Activated CD8-positive, alpha-beta T cell treated with anti-CD3 and anti-CD28 coated beads for 36 hours (primary cell): ENCODE results near the gene HSPA8. TPM values are rescaled to one million over a fixed set of nuclear protein-coding genes. Genes with fewer than 3 reads are reported as not detected.
A peak's percentile ranks its signal among the peaks of the same experiment; 100 is the strongest.

Experiments
- ATAC-seq: fragments of 200-7000 bp; cut with Tn5 transposase; one replicate; pipeline ENCODE4 v1.10.0; 2021; ENCODE audit warnings: mild to moderate bottlenecking, moderate library complexity
- CTCF ChIA-PET: fragments of 350-600 bp; sonication (Branson Sonifier 250); formaldehyde crosslinking; loops from one replicate; lab custom pipeline; 2021; ENCODE audit warnings: antibody characterized with exemption; lab: Charles Lee
- POLR2A ChIA-PET: fragments of 350-600 bp; sonication (Branson Sonifier 250); formaldehyde crosslinking; loops from one replicate; lab custom pipeline; 2021; ENCODE audit warnings: antibody characterized with exemption; lab: Charles Lee
- DNase-seq: peaks from one replicate; pipeline ENCODE4 v3.0.0-alpha.2; 2020
- H3K27ac Mint-ChIP-seq: one replicate; pipeline ENCODE4 v1.8.0; 2021; ENCODE audit warnings: mild to moderate bottlenecking, mixed read lengths
- H3K27me3 Mint-ChIP-seq: one replicate; pipeline ENCODE4 v1.8.0; 2021; ENCODE audit warnings: mixed read lengths
- H3K36me3 Mint-ChIP-seq: one replicate; pipeline ENCODE4 v1.8.0; 2021; ENCODE audit warnings: low read depth, mixed read lengths
- H3K4me1 Mint-ChIP-seq: one replicate; pipeline ENCODE4 v1.8.0; 2021; ENCODE audit warnings: low read depth, mixed read lengths
- H3K4me3 Mint-ChIP-seq: one replicate; pipeline ENCODE4 v1.8.0; 2021; ENCODE audit warnings: mild to moderate bottlenecking, moderate library complexity, mixed read lengths
- H3K9me3 Mint-ChIP-seq: one replicate; pipeline ENCODE4 v1.8.0; 2021; ENCODE audit warnings: mixed read lengths
- intact Hi-C: fragments of 100-400 bp; cut with micrococcal nuclease; formaldehyde crosslinking; loops from one replicate; pipeline ENCODE4 v1.10.0; 2022
- total RNA-seq, 2 experiments: library from RNA; stranded (reverse); gene quantifications; one replicate each; pipeline ENCODE4 v1.2.3, GENCODE V29; 2021
- TF ChIP-seq, protein P1 (sequence below): fragments of 200-600 bp; IDR thresholded peaks from one replicate; pipeline ENCODE4 v1.8.0; 2022; ENCODE audit warnings: antibody characterized with exemption, mild to moderate bottlenecking

The HSPA8 gene
- total RNA-seq: 1,000 to 10,000 TPM; 2,808 to 2,816 TPM

DNA sequence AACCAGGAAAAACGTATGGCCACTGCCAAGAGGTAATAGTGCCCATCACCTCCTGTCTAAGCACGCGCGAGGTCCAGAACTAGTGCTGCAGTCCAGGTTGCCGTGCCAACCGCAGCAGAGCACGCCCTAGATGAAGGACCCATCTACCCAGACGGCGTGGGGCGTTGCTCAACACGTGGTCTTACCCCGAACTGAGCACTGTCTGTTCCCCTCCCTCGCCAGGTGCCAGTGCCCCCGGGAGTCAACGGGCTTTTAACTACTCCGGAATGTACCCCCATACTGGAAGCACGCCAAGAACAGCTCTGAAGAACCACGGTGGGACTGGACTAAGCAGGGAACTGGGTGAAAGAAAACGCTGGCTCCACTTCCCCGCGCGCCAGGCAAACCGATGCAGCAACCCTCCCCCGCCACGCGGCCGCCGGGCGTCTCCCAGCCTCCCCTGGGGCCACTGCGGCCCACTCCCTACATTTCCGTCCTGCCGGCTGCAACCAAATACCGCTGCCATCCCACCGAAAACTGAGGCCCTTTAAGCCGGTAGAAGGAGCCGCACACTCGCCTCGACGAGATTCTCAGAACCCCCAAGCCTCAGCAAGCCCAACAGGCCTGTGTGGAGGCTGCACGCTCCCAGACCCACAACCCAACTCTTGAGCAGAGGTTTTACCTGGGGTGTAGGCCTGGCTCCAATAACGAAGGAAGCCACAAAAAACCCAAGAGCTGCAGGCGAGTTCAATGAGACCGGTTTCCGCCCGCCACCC lies at the start of gene HSPA8:
Gene HSPA8 (minus strand): TSS at position 734 of the 755 bp plus-strand sequence. CDS start 812 bp downstream, outside the sequence.
- POLR2A ChIA-PET: interaction anchor here (0.7 to 12.2 kb wide), 20 partner anchors 4 to 442 kb away, joined by 3 to 178 read pairs (median 4); partner anchors contain the start of gene HSPA8

GRCh38 chr11:123111465-123111864 lies 49.5 kb upstream of the HSPA8 start:
- Mint-ChIP-seq H3K4me1 (peaks cover 3% of the 10 kb centered on the region), H3K36me3 (peaks cover 2% of the 10 kb centered on the region), H3K27me3 (no peaks in the 10 kb centered on the region), H3K4me3 (no peak overlapping the region), H3K27ac (no peak overlapping the region), H3K9me3 (peaks cover 7% of the 10 kb centered on the region)
- intact Hi-C loops: loop anchor here (1.0 kb wide), 1 partner anchor 136 kb away; no protein-coding TSS in a partner anchor
- TF ChIP-seq, protein P1, sequence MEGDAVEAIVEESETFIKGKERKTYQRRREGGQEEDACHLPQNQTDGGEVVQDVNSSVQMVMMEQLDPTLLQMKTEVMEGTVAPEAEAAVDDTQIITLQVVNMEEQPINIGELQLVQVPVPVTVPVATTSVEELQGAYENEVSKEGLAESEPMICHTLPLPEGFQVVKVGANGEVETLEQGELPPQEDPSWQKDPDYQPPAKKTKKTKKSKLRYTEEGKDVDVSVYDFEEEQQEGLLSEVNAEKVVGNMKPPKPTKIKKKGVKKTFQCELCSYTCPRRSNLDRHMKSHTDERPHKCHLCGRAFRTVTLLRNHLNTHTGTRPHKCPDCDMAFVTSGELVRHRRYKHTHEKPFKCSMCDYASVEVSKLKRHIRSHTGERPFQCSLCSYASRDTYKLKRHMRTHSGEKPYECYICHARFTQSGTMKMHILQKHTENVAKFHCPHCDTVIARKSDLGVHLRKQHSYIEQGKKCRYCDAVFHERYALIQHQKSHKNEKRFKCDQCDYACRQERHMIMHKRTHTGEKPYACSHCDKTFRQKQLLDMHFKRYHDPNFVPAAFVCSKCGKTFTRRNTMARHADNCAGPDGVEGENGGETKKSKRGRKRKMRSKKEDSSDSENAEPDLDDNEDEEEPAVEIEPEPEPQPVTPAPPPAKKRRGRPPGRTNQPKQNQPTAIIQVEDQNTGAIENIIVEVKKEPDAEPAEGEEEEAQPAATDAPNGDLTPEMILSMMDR: peak; percentile 85
- DNase-seq: no peak
- ChIA-PET POLR2A (interaction anchor here (1.1 to 1.2 kb wide), 2 partner anchors 51 to 134 kb away, joined by 3 to 4 read pairs; no protein-coding TSS in a partner anchor), CTCF (interaction anchor here (0.6 to 12.0 kb wide), 39 partner anchors 8 to 370 kb away, joined by 3 to 281 read pairs (median 5); no protein-coding TSS in a partner anchor)
- ATAC-seq: peak; percentile 47

More for the DNA sequence above, at the start of gene HSPA8:
- H3K4me1 Mint-ChIP-seq: peaks cover 39% of the 10 kb centered on the region
- H3K36me3 Mint-ChIP-seq: peaks cover 69% of the 10 kb centered on the region
- H3K9me3 Mint-ChIP-seq: no peaks in the 10 kb centered on the region
- no peaks in the 10 kb centered on the region for H3K27me3 Mint-ChIP-seq
- peak within 1 kb of the TSS; percentile 99 for H3K27ac Mint-ChIP-seq
- DNase-seq: peak; percentile 78
- CTCF ChIA-PET: interaction anchor here (0.8 to 1.4 kb wide), 3 partner anchors 12 to 42 kb away, joined by 3 to 5 read pairs (median 5); no protein-coding TSS in a partner anchor
- H3K4me3 Mint-ChIP-seq: peak within 1 kb of the TSS; percentile 97
- TF ChIP-seq, protein P1: no peak
- no peak for ATAC-seq
- intact Hi-C loops: no loop called here

DNA sequence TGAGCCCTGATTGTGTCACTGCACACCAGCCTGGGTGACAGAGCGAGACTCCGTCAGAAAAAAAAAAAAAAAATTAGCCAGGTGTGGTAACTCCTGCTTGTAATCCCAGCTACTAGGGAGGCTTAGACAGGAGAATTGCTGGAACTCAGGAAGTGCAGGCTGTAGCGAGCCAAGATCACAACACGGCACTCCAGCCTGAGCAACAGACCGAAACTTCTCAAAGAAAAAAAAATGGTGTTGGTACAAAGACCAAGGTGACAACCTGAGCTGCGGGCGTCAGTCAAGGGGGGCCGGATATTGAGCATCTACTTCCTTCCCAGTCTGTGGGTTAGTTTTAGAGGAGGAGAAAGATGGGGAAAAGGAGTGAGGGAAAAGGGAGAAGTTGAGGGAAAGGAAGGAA lies 48.5 kb upstream of the HSPA8 start:
- ChIA-PET POLR2A (interaction anchor here (0.8 to 1.3 kb wide), 5 partner anchors 32 to 137 kb away, joined by 3 to 5 read pairs (median 4); partner anchors contain the start of gene HSPA8), CTCF (interaction anchor here (0.7 to 12.0 kb wide), 31 partner anchors 7 to 376 kb away, joined by 3 to 281 read pairs (median 6); partner anchors contain the start of gene CLMP)
- Mint-ChIP-seq H3K4me3 (no peak overlapping the region), H3K9me3 (peaks cover under 1% of the 10 kb centered on the region), H3K27ac (peak overlapping the region; percentile 63), H3K27me3 (no peaks in the 10 kb centered on the region), H3K4me1 (peaks cover 3% of the 10 kb centered on the region), H3K36me3 (no peaks in the 10 kb centered on the region)
- TF ChIP-seq, protein P1: no peak
- intact Hi-C loops: no loop called here
- DNase-seq: no peak
- no peak for ATAC-seq

DNA sequence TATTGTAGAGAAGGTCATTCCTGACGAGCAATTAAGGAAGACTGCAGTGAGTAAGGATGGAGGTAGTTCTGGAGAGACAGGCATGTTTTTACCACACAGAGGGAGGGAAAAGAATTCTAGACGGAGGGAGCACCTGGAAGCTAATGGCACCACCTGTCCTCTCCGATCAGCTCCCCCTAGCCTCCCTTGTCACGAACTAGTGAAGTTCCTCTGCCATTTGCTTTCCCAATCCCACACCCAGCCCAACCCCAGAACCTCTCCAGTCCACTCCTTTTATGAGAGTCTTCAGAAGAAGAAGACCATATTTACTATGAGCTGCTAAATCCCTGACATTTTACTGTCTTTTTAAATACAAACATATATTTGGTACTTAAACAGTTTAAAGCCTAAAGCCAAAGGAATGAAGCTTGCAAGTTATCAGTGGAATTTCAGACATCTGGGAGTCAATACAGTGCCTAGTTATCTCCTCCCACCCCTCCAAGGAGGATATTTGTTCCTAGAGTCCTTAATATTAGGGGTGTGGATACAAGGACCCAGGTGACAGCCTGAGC lies 46.1 kb upstream of the HSPA8 start:
- no peak overlapping the region for H3K4me3 Mint-ChIP-seq
- H3K27ac Mint-ChIP-seq: no peak overlapping the region
- H3K4me1 Mint-ChIP-seq: peaks cover 7% of the 10 kb centered on the region
- CTCF ChIA-PET: interaction anchor here (0.8 to 12.0 kb wide), 5 partner anchors 9 to 469 kb away, joined by 3 to 281 read pairs (median 5); no protein-coding TSS in a partner anchor
- TF ChIP-seq, protein P1: no peak
- no peaks in the 10 kb centered on the region for H3K36me3 Mint-ChIP-seq
- POLR2A ChIA-PET: interaction anchor here (1.2 kb wide), 2 partner anchors 10 to 55 kb away, joined by 3 to 4 read pairs; no protein-coding TSS in a partner anchor
- H3K27me3 Mint-ChIP-seq: no peaks in the 10 kb centered on the region
- DNase-seq (no peak), ATAC-seq (no peak)
- no peaks in the 10 kb centered on the region for H3K9me3 Mint-ChIP-seq
- intact Hi-C loops: no loop called here
